Stimulated activated CD4-positive, alpha-beta T cell treated with anti-CD3 and anti-CD28 coated beads, Interleukin-4, amount 100 ng/mL, for 48 hours (primary cell): ENCODE data around the gene MAN1B1.

Experiments used
- DNase-seq, 2 donors: peaks; one replicate each; pipeline ENCODE4 v3.0.0-alpha.2; 2020; ENCODE audit warnings: low read depth in 2 of 2

MAN1B1 gene

DNA sequence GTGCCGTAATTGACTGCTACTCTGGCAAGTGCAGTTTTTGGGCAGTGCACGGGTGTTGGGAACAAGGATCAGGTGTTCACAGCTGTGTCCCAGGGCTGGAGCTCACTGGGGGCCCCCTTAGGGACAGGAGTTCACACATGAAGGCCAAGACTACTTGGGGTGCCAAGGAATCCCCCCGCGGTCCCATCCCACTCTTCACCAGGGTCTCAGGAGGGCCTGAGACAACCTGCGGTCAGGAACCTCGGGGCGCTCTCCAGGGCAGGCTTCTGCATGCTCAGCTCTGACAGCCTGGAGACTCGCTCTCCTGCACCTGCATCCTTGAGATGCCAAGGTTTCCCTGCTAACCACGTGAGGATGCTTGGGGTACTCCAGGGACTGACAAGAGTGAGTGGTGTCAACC lies 2.3 kb upstream of the MAN1B1 start:
- DNase-seq: no peak

- peak; percentile 28 to 33 for DNase-seq
Measured at GRCh38 chr9:137085920-137086530, 760 bp upstream of the MAN1B1 start.

GRCh38 chr9:137087409-137087925 lies 682 bp downstream of the MAN1B1 start:
- DNase-seq: no peak

DNA sequence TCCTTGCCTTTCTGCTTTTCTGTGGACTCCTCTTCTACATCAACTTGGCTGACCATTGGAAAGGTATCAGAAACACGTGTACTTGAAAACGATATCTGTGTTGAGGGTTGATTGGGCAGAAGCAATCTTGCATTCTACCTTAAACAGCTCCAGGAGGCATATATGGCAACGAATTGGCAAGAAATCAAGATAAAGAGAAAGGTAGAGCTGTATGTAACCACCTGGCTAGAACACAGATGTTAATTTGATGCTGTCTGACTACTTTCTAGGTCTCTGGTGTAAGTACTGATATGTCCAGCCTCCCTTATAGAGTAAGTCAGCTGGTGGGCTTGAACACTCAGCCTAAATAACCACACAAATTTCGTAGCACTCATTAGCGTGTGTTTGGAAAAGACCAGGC lies 1.3 kb downstream of the MAN1B1 start:
- DNase-seq: no peak

DNA sequence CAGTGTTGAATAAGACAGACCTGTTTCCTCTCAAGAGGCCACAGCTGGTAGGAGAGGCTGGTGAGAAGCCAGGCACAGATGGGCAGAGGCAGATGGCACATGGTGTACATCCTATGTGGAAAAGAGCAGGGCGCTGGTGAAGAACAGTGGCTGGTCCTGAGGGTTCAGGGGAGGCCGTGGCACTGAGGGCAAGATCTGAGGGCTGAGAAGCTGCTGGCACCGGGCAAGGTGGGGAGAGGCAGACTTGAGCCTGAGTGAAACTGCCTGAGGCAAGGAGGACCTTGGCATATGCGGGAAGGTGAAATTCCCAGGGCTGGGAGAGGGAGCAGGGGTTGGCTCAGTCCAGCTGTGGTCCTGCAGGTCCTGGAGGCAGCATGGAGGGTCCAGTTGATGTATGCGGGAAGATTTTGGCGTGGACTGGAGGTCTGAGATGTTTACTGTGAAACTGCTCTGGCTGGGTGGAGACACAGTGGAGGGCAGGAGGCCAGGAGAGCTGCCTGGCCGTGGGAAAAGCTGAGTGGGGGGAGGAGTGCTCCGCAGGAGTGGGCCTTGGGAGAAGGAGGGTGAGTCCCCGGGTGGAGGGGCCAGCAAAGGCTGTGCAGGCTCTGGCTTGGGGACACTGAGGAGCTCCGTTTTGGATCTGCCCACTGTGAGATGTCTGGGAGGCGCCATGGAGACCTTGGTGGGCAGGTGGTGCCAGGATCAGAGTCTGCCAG lies 2.6 kb downstream of the MAN1B1 start:
- DNase-seq: no peak

DNA sequence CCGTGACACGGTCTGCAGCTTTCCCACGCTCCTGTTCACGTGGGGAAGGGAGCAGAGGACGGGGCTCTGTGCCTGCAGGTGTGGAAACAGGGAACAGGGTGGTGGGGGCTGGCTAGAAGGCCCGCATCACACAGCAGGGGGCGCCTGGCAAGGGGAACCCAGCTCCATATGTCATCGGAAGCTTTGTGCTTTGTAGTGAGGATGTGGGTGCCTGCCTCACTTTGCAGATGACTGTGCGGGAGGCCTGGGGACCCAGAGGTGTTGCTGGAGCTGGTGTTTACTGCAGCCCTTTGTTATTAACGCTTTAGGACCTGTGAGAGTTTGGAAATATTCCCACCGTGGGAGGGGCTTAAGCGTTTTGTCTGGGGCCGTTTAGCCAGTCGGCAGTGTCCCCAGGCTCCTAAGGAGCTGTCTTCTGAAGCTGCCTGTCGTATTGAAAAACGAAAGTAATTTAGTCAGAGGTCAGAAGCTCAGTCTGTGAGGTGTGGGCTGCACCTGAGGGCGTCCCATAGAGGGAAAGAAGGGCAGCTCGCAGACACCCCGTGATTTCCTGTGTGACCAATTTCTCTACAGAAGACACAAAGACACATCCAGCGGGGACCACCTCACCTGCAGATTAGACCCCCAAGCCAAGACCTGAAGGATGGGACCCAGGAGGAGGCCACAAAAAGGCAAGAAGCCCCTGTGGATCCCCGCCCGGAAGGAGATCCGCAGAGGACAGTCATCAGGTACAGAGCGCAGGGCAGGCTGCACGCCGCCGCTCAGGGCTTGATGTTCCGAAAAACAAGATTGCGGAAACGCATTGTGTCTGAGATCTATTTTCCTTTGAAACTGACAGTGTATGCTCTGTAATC lies 9.1 kb downstream of the MAN1B1 start:
- peak; percentile 73 to 80 for DNase-seq

DNA sequence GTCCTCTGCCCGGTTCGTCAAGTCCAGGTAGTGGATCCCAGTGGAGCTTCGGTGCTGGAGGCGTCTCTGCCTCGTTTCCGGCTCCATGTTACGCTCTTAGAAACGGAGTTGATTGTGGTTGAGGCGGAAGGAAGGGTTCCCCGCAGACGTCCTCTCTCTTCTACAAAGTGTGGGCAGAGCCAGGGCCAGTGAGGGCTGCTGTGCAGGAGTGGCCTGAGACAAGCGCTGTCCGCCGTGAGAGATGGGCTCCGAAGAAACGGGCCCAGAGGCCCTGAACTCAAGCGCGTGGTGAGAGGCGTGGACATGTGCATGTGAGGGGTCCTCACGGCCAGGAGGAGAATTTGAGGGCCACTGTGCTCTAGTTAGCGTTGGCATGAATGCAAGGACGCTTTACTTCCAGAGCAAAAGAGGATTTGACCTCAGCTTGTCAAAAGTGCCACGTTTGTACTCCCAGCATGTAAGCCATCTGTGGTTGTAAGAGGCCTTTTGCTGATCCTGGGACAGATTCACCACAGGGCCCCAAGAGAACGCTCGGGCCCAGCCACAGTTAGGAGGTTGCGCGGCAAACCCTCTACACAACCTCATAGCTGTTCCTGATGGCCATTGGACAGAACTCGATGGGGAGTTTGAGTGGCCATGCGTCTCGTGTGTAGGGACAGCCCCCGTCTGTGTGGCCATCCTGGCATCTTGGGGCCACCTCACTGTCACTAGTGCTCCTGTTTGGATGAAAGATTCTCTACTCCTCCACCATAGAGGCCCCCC lies 10.2 kb downstream of the MAN1B1 start:
- DNase-seq: no peak

- DNase-seq: no peak
Measured at GRCh38 chr9:137097761-137098462, 11.1 kb downstream of the MAN1B1 start.

DNA sequence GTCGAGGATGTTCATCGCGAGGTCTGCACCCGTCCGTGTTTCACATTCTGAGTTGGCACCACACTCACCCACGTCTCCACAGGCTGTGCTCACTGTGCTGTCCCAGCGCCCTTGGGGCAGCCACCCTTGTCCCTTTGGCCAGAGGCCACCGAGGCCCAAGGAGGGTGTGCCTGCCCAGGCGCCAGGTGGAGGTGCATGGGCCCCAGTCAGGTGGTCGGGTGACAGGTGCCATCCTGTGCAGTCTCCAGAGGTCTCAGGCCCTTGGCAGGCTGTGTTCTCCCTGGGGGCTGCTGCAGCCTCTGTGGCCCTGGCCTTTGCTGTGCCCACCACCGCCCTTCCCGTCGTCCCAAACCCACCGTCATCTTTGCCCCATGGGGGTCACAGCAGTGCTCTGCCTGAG lies 12.4 kb downstream of the MAN1B1 start:
- no peak for DNase-seq

- no peak for DNase-seq
Measured at GRCh38 chr9:137103206-137103999, 16.6 kb downstream of the MAN1B1 start.

DNA sequence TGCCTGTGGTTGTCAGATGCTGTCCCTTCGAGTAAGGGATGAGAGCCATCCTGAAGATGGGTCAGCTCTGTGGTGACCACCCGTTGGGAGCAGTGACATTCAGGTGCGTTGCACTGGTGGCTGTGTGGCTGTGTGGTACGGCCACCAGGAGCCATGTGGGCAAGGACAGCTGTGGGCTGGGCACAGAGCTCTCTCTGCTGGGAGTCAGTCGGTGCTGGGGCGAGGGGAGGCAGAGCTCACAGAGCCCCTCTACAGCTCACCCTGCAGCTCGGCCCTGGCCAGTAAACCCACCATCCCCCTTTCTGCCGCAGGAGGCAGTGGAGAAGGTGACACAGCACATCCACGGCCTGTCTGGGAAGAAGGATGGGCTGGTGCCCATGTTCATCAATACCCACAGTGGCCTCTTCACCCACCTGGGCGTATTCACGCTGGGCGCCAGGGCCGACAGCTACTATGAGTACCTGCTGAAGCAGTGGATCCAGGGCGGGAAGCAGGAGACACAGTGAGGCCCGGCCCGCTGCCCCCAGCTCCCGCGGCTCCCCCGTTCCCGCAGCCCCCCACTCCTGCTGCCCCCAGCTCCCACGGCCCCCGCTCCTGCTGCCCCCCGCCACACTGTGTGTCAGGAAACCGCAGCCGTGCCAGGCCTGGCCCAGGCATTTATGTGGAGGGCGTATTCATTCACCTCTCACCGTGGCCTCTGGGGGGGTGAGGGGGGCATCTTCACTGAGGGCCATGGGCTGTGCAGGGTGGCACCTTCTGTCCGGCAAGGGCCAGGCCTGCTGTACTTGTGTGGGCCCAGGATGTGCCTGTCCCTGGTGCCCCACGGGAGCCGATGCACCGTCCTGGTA lies 19.3 kb downstream of the MAN1B1 start:
- DNase-seq: no peak

DNA sequence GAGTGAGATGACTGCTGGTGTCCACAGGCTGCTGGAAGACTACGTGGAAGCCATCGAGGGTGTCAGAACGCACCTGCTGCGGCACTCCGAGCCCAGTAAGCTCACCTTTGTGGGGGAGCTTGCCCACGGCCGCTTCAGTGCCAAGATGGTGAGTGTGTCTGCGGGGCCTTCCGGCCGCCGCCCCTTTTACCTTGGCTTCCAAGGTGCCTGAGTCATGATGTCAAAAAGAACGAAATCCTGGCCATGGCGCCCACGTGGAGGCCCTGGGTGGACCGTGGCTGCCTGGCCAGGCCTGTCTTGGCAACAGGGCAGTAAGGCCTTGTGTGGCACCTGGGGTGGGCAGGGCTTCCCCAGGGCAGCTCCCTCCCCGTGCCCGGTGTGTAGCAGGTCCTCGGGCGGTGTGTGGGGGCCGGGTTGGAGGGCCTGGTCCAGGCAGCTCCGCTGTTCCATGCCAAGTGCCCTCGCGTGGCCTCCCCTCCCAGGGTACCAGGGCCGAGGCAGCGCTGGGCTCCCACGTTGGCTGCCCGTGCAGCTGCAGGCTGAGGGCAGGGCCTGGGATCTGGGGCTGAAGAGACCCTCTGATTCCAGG lies 20.0 kb downstream of the MAN1B1 start:
- DNase-seq: no peak

DNA sequence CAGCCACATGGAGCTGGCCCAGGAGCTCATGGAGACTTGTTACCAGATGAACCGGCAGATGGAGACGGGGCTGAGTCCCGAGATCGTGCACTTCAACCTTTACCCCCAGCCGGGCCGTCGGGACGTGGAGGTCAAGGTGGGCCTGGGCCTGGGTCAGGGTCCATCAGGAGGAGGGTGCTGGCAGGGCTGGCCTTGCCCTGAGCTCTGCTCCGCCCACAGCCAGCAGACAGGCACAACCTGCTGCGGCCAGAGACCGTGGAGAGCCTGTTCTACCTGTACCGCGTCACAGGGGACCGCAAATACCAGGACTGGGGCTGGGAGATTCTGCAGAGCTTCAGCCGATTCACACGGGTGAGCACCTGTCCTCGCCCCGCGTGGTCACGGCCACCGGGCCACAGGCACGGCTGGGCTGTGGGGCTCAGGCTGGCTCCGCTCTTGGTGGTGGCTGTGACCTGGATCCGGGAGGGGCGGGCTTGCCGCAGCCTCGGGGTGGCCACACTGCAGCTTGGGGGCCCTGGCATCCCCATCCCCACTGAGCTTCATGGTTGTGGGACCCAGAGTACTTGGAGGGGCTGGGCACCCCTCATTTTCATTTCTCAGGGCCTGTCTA lies 20.6 kb downstream of the MAN1B1 start:
- no peak for DNase-seq

GRCh38 chr9:137107982-137108381 lies 21.2 kb downstream of the MAN1B1 start:
- no peak for DNase-seq

GRCh38 chr9:137108608-137109249 lies 21.9 kb downstream of the MAN1B1 start:
- DNase-seq: no peak

DNA sequence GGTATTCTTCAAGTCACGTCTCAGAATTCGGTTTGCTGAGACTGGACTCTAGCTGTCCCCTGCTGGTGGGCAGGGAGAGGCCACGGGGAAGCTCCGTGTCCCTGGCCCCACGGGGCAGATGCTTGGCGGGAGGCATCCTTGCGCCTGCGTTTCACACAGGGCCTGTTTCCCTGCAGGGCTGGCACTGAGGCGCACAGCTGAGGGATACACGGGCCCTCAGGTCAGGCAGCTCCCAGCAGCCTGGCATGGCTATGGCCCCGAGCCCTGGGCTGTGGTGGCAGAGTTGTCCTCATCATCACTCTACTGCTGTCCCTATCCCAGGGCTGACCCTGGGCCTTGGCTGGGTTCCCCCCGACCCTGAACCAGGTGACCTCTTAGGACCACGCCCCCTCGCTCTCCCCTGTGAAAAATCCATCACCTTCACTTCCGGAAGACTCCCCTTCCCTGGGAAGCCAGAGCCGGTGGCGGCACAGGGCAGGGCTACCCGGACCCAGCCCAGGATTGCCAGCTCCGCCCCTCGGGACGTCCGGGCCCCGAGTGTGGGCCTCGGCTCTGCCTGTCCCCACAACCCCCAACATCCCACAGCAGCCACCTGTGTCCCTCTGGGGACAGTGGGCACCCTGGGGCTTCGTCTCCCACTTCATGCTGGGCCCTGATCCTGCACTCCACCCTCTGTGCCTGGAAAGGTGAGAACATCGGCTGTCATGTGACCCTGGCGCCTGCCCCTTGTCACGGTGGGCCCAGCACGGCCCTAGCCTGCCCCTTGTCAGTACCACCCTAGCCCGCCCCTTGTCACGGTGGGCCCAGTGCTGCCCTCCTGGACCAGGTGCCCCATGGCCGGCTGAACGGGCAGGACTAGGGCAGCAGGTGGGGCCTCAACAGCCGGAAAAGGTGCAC lies 22.7 kb downstream of the MAN1B1 start:
- DNase-seq: no peak
